ENCODE data around the gene FERD3L.

Gene FERD3L

GRCh38 chr7:19099924-19100323, 45.3 kb downstream of the FERD3L start:
- no peak for DNase-seq (ENCODE audit: low spot score)

DNA sequence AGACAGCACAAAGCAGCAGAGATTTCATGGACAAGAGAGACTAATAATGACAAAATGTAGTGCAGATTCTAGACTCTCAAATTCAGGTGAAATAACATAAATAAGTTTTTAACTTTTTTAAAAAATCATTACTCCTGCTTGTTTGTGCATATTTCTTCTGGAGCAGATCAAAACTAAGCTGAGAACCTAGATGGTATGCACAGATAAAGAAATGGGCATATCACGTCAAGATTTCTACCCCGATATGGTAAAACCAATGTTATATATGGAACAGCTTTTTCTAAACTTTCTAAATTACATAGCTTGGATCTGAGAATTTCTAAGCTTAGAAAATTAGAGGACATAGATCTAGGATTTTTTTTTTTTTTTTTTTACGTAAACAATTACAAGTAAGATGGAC, 46.0 kb downstream of the FERD3L start:
- DNase-seq (ENCODE audit: low spot score) = no peak

DNA sequence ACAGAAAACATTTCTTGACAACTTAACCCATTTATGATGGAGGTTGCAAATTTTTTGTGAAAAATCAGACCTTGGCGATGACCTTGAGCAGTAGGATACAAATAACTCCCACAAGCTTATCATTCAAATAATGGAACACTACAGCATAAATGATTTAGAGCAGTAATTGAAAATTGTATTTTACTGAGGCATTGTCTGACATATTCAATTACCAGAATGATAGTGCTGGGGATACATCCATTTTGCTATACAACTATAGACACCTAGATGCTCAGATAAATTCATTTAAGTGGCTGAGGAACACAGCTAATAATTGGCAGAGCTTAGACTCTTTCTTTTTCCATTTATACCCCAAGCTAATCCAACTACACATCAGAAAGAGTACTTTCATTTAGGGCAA, 46.7 kb downstream of the FERD3L start:
- DNase-seq (ENCODE audit: low spot score) = no peak

DNA sequence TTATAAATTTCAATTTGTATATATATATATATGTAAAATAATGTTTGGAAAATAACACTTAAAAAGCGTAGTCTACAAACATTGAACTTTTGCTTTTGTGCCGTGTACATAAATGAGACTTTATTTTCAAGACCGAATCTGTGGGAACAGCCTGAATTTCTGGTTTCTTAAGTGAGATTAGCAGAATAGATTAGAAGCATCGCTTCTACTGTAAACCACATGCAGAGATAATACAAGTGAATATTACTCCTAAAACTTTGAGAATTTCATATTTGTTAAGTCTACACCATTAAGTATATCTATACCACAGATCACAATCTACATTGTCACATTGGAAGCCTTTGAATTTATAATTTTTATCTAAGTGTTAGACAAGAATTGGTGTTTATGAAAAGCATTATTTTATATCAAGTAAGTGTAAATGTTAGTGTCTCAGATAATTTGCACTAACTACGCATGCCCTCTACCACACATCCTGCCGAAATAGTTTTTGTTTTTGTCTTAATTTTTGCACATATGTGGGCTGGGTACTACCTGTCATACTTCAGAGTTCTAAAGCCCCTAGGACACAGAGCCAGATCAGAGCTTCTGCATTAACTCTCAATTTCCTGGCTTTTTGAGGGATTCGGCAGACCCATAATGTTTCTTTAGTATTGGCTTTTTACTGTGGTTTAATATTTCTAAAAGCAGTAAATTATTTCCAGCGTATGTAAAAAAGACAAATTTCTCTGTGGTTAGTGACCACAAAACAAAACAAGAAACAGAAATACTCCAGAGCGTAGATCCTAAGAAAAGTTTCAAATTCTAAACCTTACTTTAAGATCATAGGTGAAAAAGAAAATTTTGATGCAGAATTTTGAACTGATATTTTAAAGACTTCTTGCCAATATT, 47.8 kb downstream of the FERD3L start:
- no peak for DNase-seq (ENCODE audit: low spot score)

DNA sequence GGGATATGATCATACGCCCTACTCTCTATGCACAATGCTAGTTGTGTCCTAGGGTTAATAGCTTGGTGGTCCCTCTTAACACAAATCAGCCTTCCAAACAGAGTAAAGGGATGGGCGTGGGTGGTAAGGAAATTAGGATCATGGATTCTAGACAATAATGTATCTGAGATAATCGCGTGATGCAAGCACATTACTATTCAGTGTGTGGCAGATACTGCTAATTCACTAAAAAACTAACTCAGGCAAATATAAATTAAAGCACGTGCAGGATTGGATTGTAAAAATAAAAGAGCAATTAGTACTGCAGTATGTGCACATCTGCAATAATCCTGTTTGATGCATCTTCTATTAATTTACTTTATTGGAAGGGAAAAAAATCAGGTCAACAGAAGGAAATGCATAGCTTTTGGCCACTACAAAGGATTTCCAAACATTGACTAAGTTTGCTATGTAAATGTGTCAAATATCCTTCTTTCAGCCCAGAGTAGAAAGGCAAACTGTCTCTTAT, 49.8 kb downstream of the FERD3L start:
- no peak for DNase-seq (ENCODE audit: low spot score)

All from hematopoietic multipotent progenitor cell treated with erythropoietin and hydrocortisone succinate and interleukin-3 and kit ligand, for 15 days (in vitro differentiated cells).